ENCODE measurements around the gene PICALM.

DNA sequence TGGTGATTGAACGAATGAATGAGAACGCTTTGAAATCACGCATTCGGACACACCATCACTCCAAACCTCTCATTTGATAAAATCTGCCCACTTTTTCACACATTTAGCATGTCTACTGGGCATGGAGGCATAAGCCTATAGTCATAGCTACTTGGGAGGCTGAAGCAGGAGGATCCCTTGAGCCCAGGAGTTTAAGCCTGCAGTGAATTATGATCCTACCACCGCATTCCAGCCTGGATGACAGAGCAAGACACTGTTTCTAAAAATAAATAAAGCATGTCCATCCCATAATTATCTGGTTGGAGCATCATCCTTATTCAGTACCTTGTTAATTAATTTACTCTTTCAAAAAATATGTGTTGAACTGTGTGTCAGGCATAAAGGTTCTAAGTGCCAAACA is 3.3 kb upstream of the PICALM start:
- TF ChIP-seq, protein P1, sequence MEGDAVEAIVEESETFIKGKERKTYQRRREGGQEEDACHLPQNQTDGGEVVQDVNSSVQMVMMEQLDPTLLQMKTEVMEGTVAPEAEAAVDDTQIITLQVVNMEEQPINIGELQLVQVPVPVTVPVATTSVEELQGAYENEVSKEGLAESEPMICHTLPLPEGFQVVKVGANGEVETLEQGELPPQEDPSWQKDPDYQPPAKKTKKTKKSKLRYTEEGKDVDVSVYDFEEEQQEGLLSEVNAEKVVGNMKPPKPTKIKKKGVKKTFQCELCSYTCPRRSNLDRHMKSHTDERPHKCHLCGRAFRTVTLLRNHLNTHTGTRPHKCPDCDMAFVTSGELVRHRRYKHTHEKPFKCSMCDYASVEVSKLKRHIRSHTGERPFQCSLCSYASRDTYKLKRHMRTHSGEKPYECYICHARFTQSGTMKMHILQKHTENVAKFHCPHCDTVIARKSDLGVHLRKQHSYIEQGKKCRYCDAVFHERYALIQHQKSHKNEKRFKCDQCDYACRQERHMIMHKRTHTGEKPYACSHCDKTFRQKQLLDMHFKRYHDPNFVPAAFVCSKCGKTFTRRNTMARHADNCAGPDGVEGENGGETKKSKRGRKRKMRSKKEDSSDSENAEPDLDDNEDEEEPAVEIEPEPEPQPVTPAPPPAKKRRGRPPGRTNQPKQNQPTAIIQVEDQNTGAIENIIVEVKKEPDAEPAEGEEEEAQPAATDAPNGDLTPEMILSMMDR (conservative IDR thresholded peaks at IDR 0.05; ENCODE audit: low read length) = no peak
- no peak for TF ChIP-seq EZH2phosphoT487 (IDR thresholded peaks at IDR 0.05; ENCODE audit: borderline replicate concordance)

All from Loucy (cell line).